Subcutaneous preadipocyte (primary cell): Measurements from ENCODE around the gene BMAL2. TPM values are rescaled to one million over a fixed set of nuclear protein-coding genes. Genes with fewer than 3 reads are reported as not detected.

ENCODE experiments used
- total RNA-seq: library from RNA; depleted of rRNA; stranded (reverse); fragments of >200 nt; gene quantifications from 2 replicates; pipeline ENCODE4 v1.2.3, GENCODE V29; 2012

Gene BMAL2
- total RNA-seq: 23.9 and 38.7 TPM in 2 replicates

GRCh38 chr12:27332714-27333402, at the start of gene BMAL2:
BMAL2 (plus strand) TSS chr12:27332836; CDS start chr12:27333073, 237 bp downstream.

Other genes with a start within 250 kb of the BMAL2 start
- 10.7 and 10.8 TPM in 2 replicates for gene STK38L, start 88.5 kb upstream of the BMAL2 start, total RNA-seq
- gene SMCO2, start 113.9 kb downstream of the BMAL2 start, total RNA-seq: 0.20 TPM in 1 of 2 replicates, not detected in the other
- gene PPFIBP1, start 191.4 kb downstream of the BMAL2 start, total RNA-seq: 144 and 236 TPM in 2 replicates